GM21723 (cell line): ENCODE measurements around the gene SYT13.
A peak's percentile ranks its signal among the peaks of the same experiment; 100 is the strongest.

ENCODE experiments used
- ATAC-seq: cut with Tn5 transposase; IDR thresholded peaks from one replicate; pipeline ENCODE4 v1.9.1; 2021; ENCODE audit warnings: mild to moderate bottlenecking, moderate library complexity; ENCODE audit not compliant: unreplicated experiment

Gene SYT13

DNA sequence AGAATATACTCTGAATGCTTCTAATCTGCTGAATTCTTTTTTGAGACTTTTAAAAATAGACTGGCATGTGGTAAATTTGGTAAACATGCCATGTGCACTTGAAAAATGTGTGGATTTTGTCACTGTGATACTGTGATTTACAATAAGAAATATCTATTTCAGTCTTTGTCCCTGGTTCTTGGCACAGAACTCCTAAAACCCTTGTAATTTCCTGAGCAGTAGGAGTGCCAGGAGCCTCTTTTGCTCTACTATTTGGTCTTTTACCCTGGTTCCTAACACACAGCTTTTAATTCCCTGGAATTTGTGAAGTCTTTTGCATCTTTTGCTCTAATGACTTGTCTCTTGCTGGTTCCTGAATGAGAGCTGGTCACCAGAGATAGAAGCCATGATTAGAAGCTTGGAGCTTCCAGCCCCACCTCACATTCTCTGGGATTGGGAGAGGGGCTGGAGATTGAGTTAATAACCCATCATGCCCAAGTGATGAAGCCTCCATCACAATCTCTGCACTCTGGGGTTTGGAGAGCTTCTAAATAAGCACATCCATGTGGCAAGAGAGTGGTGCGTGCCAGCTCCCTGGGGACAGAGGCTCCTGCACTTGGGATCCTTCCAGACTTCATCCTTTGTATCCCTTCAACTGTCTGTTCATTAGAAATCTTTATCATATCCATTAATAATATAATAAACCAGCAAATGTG, 27.2 kb upstream of the SYT13 start:
- ATAC-seq = no peak

DNA sequence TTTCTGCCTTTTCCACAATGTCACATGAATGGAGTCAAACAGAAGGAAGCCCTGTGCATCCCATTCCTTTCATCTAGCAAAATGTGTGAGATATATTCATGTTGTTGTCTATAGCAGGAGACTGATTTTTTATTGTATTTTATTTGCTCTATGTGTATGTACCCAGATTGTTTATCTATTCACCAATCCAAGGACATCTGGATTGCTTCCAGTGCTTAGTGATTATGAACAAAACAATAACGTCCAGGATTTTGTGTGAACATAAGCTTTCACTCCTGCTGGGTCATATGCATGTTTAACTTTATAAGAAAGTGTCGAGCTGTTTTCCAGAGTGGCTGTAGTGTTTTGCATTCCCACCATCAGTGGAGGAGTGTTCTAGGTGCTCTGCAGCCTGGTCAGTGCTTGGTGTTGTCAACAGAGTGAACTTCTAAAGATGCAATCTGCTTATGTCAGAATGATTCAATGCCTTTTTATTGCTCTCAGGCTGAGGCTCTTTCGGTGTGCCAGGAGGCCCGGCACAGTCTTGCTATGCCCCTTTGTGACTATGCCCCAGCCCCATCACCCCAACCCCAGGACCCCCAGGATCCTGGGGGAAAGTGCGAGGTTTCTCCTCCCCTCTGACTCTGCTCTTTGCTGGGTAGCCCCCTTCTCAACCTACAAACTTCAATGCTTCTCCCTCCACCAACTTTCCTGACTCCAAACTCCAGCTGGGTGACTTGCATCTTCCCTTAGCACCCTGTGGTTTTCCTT, 19.9 kb upstream of the SYT13 start:
- no peak for ATAC-seq

DNA sequence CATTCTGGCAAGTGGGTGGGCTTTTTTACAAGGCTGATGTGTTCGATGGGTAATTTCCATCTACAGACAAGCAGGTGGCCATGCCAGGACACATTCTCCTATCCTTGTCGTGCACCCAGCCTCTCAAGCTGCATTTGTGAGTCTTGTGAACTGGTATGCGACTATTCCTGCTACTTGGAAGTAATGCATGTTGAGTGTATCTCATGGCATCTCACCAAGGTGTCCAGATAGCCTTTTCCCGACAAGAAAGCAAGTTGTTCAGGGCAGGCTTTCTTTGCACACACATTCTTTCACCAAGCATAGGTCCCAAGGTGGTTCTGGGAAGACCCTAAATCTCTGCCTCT, 18.8 kb upstream of the SYT13 start:
- ATAC-seq = no peak

DNA sequence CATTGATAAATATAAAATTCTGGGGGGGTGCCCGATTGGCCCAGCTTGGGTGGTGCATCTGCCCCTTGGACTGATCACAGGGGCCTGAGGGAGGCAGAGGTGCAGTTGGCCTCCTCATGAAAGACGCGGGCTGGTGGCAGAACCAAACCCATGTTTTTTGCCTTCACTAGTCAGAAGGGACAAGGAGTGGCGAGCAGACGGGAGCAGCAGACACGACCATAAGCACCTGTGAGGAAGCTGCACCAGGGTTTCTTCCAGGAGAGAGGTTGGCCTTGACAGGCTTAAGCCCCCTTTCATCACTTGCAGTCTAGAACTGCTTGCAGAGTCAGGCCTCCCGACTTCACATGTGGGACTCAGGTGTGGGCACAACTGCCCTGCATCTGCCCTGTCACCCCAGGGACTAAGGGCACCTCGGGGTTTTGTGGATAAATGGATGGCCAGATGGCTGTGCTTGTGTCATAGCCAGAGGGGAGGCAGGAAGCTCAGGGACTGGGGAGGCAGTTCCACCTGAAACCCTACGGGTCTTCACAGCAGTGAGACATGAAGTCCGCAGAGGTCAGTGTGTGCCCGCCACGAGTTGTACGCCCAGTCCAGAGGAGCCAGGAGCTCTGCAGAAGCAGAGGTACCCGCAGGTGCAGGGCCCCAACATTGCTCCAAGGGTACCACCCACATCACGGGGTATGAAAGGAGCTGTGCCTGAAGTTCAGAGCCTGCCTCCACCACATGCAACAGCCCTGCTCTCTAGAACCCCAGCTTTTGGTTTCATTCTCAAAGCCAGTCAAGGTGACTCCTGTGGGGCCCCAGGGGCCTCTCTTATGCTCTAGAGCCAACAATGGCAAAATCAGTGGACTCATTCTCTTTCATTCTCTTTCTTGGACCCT, 18.2 kb upstream of the SYT13 start:
- no peak for ATAC-seq

DNA sequence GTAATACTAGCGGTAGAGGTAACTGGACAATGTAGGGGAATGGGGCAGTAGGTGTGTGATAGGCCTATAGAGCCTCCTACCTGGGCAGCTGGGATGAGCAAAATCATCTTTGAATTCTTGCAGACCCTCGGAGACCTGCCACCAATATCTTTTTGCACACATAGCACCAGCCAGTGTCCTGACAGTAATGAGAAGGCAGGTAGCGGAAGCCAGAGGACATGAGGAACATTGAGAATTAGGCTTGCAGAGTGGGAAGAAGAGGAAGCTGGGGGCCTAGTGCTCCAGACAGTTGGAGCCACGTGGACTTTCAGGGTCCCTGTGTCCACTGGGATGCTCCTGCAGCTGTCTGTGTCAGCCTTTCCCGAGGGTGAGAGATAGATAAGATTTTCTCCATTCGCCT, 17.2 kb upstream of the SYT13 start:
- no peak for ATAC-seq

GRCh38 chr11:45301537-45302246, 15.6 kb upstream of the SYT13 start:
- ATAC-seq = no peak

- ATAC-seq = no peak
Observed at GRCh38 chr11:45300715-45301114, 14.6 kb upstream of the SYT13 start.

DNA sequence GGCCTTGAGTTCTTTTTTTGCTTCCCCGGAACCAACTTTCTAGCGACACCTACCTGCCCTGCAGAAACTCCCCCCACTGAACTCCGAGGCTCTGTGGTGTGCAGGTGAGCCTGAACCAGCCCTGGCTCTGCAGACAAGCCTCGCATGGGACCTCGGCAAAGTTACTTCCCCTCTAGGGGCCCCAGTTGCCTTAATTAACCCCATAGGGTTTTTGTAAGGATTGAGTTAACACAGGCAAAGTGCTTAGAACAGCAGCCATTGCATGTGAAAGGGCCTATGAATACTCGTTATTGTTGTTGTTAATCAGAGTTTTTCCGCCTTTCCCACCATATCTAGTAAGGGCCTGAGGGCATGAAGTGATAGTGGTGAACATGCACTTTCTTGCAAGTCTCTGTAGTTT, 12.6 kb upstream of the SYT13 start:
- ATAC-seq = no peak

DNA sequence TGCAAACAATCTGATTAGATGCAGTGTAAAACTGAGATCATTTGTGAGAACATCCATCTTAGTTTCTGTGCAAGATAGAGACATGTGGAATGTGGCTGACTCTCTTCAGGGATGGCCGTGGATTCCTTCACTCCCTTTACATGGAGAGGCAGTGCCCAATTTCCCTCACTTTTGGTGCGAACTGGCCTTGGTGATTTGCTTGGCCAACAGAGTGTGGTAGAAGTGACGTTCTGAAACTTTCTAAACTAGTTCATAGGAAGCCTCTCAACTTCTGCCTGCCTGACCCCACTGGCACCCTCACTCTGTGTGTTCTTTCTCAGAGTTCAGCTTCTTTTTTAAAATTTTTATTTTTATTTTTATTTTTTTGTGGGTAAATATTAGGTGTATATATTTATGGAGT, 9.9 kb upstream of the SYT13 start:
- no peak for ATAC-seq

GRCh38 chr11:45294499-45294898, 8.4 kb upstream of the SYT13 start:
- no peak for ATAC-seq

- peak; percentile 61 for ATAC-seq
Observed at GRCh38 chr11:45293566-45294192, 7.5 kb upstream of the SYT13 start.

DNA sequence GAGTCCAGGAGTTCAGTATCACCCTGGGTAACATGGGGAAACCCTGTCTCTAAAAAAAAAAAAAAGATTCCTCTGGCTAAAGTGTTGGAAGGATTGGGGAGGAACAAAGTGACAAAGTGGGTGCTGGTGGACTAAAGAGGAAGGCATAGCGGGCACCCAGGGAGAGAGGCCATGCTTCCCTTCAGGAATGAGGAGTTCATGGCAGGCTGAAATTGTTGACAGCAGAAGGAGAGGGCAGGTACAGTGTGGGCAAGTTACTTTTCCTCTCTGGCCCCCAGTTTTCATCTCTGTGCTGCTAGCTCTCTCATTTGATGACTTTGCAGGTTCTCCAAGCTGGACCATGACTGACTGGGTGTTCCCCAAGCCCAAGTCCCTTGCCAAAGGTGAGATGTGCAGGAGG, 4.4 kb upstream of the SYT13 start:
- ATAC-seq = no peak

GRCh38 chr11:45289369-45289768, 3.2 kb upstream of the SYT13 start:
- ATAC-seq = no peak

GRCh38 chr11:45288339-45288738, 2.2 kb upstream of the SYT13 start:
- no peak for ATAC-seq

DNA sequence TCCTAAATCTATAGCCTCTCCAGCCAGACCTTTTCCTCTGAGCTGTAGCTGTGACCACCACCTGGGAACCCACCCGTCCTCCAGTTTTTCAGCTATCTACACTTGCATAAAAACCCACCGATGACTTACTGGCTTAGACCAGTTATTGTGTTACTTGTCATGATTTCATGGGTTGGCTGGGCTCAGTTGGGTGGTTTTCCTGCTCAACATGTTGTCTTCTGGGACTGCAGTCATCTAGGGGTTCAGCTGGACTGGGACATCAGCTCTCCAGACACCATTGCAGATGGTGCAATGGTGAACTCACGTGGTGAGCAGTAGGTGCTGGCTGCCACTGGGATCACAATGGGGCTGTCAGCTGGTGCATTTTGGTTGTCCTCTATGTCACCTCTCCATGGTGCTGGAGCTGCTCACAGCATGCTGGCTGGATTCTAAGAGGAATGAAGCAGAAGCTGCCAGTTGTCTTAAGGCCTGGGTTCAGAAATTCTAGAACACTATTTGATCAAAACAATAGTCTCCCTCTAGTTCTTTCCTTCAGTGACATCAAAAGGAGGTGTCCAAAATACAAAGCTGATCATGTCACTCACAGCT, 1.3 kb upstream of the SYT13 start:
- no peak for ATAC-seq

DNA sequence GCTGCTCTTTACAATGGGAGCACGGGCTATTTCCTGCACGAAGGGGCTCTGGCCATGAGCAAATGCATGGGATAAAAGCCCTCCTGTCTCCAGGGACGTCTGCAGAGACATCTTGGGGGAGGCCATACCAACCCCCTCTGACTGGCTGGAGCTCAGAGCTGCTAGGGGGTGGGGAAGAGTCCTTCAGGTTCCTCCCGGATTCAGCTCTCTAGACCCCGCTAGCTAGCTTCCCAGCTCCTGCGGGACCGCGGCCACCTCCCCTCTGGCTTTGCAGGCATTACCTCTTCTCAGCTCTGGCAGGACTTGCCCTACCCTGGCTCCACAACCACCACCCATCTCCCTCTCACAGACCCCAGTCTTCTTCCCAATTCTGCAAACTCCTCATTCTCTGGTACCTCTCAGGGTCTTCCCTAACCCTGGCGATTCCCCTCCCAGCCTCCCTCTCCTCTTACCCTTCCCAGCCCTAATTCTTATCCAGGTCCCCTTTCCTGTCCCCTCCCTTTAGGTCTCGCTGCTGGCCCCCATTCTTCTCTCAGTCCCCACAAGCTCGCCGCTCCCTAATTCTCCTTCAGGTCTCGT, 802 bp downstream of the SYT13 start:
- no peak for ATAC-seq

DNA sequence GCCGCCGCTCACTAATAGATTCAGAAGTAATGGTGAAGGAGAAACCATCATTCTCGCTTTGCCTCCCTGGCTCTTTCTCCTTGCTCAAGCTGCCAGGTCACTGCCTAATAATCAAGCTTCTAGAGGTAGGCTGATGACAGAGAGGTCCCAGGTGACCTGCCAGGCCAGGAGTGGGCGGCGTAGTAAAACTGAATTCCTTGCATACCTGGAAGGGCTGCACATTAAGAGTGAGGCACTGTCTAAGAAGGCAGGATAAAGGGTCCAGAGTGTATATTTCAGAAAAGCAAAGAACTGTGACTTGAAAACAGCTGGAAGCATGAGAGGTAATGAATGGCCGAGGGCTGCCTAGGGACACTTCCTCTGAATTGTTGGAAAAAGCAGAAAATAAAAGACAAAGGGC, 4.1 kb downstream of the SYT13 start:
- no peak for ATAC-seq

DNA sequence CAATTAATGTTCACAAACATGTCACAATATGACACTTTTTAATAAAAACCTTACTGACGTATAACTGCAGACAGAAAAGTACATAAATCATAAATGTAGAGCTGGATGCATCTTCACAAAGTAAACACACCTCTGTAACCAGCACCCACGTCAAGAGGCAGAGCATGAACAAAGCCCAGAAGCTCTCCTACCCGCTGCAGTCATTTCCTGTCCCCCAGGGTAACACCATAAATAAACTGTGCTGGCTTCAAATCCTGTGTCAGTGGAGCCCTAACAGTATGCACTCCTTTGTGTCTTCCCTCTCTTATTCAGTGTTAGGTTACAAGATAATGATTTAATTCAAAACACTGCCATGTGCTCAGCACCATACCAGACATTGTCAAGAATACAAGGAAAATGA, 5.7 kb downstream of the SYT13 start:
- ATAC-seq = no peak

- ATAC-seq = no peak
Observed at GRCh38 chr11:45279645-45280044, 6.5 kb downstream of the SYT13 start.

DNA sequence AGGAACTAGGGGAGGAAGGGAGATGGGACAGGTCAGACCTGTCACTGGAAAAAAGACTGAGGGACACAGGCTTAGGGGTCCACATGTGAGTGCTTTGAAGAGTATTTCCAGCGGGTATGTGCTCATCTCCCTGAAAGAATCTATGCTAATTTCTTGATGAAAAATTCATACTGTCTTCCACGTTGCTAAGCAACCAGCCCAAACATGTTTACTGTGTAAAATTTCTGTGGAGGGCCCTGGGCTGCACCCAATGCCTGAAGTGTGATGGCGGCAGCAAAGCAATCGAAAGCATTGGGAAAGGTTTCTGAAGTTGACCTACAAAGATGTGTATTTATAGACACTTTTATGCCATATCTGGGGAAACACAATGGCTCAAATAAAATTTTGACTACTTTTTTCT, 7.4 kb downstream of the SYT13 start:
- ATAC-seq = no peak
